ENCODE results near the gene C1QTNF6.

- no peak for TF ChIP-seq CTCF (optimal IDR thresholded peaks at IDR 0.05 in 1 of 3, IDR thresholded peaks at IDR 0.05 in 1 of 3, conservative IDR thresholded peaks at IDR 0.05 in 1 of 3; ENCODE audit: extremely low read depth in 1 of 3, insufficient read depth in 2 of 3, low read length in 3 of 3)
- TF ChIP-seq EZH2 (IDR thresholded peaks at IDR 0.05; ENCODE audit: low read length), result no peak
Measured at GRCh38 chr22:37165940-37166674, 21.9 kb downstream of the C1QTNF6 start.

Measured in keratinocyte (primary cell).